NCI-H345 treated with DMSO at 0.1 percent for 48 hours (cell line): ENCODE measurements around the gene SLC22A12.
"Not testable (repeated sequence)": the region's sequence is repeated elsewhere in the genome, so short reads cannot be mapped to it uniquely, and the experiment has no call there.

ENCODE experiments used
- DNase-seq: peaks from one replicate; lab custom pipeline; 2025; ENCODE audit not compliant: unreplicated experiment; lab: John Stamatoyannopoulos, UW

The SLC22A12 gene

GRCh38 chr11:64590763-64591221, at the start of gene SLC22A12:
Gene SLC22A12 (plus strand): TSS chr11:64591220. CDS start chr11:64591557, 337 bp downstream.
- no peak for DNase-seq

- DNase-seq: no peak
These were observed 48.6 kb upstream of the SLC22A12 start for GRCh38 chr11:64542172-64543125.

GRCh38 chr11:64543818-64544217, 47.2 kb upstream of the SLC22A12 start:
- no peak for DNase-seq

- no peak for DNase-seq
These were observed 46.3 kb upstream of the SLC22A12 start for GRCh38 chr11:64544616-64545296.

GRCh38 chr11:64545619-64546018, 45.4 kb upstream of the SLC22A12 start:
- no peak for DNase-seq

GRCh38 chr11:64546176-64546575, 44.8 kb upstream of the SLC22A12 start:
- DNase-seq: no peak

- no peak for DNase-seq
These were observed 44.4 kb upstream of the SLC22A12 start for GRCh38 chr11:64546600-64546999.

GRCh38 chr11:64549969-64550368, 41.1 kb upstream of the SLC22A12 start:
- DNase-seq: no peak

- no peak for DNase-seq
These were observed 37.3 kb upstream of the SLC22A12 start for GRCh38 chr11:64553554-64554201.

- no peak for DNase-seq
These were observed 34.8 kb upstream of the SLC22A12 start for GRCh38 chr11:64556044-64556720.

GRCh38 chr11:64556721-64557250, 34.2 kb upstream of the SLC22A12 start:
- no peak for DNase-seq

- no peak for DNase-seq
These were observed 32.8 kb upstream of the SLC22A12 start for GRCh38 chr11:64558065-64558745.

GRCh38 chr11:64558869-64559268, 32.2 kb upstream of the SLC22A12 start:
- DNase-seq: no peak

GRCh38 chr11:64559351-64560138, 31.5 kb upstream of the SLC22A12 start:
- no peak for DNase-seq

- no peak for DNase-seq
These were observed 30.8 kb upstream of the SLC22A12 start for GRCh38 chr11:64560139-64560771.

- DNase-seq: no peak
These were observed 30.1 kb upstream of the SLC22A12 start for GRCh38 chr11:64560941-64561340.

- DNase-seq: not testable (repeated sequence)
These were observed 29.6 kb upstream of the SLC22A12 start for GRCh38 chr11:64561429-64561828.

GRCh38 chr11:64561984-64562722, 28.9 kb upstream of the SLC22A12 start:
- no peak for DNase-seq
